Large intestine (tissue), 3 donors: ENCODE measurements around the gene NKAIN2. TPM values are rescaled to one million over a fixed set of nuclear protein-coding genes. Genes with fewer than 3 reads are reported as not detected.

Source experiments
- DNase-seq, 2 donors: peaks; one replicate each; pipeline versions ENCODE4 v3.0.0 to v3.0.0-alpha.2; 2013
- H3K27ac ChIP-seq: one replicate; pipeline ENCODE4 v1.5.1; 2013; ENCODE audit warnings: low read length
- H3K27me3 ChIP-seq: 2 replicates; pipeline ENCODE4 v1.6.1; 2013; ENCODE audit warnings: low read length; ENCODE audit not compliant: control insufficient read depth, insufficient read depth
- H3K36me3 ChIP-seq: 2 replicates; pipeline ENCODE4 v1.6.1; 2013; ENCODE audit warnings: low read length; ENCODE audit not compliant: control insufficient read depth, insufficient read depth
- H3K4me1 ChIP-seq: one replicate; pipeline ENCODE4 v1.6.1; 2013; ENCODE audit warnings: low read length; ENCODE audit not compliant: control insufficient read depth, insufficient read depth
- H3K4me3 ChIP-seq: one replicate; pipeline ENCODE4 v1.5.1; 2013; ENCODE audit warnings: low read length
- H3K9me3 ChIP-seq: one replicate; pipeline ENCODE4 v1.6.1; 2013; ENCODE audit warnings: mild to moderate bottlenecking, low read depth, low read length, moderate library complexity; ENCODE audit not compliant: control insufficient read depth
- WGBS: methylation state at CpG from one replicate; pipeline ENCODE4 v1.1.5; 2013; ENCODE audit warnings: low lambda C conversion rate; ENCODE audit not compliant: insufficient coverage; 5-methylcytosine and 5-hydroxymethylcytosine counted together
- polyA plus RNA-seq: library from polyadenylated mRNA; unstranded; fragments of 120-200 nt; gene quantifications from one replicate; pipeline ENCODE4 v1.2.1, GENCODE V29; 2013

The NKAIN2 gene
- polyA plus RNA-seq, 1 donor = 1.3 TPM

- H3K4me3 ChIP-seq = no peak overlapping the region
- 88% methylated on average over 1 of the region's 2 CpGs for WGBS
- no peaks in the 10 kb centered on the region for H3K4me1 ChIP-seq
- no peak for DNase-seq
- no peak overlapping the region for H3K27ac ChIP-seq
- H3K27me3 ChIP-seq = no peaks in the 10 kb centered on the region
- H3K36me3 ChIP-seq = no peaks in the 10 kb centered on the region
- no peaks in the 10 kb centered on the region for H3K9me3 ChIP-seq
These were observed 856.5 kb downstream of the NKAIN2 start for GRCh38 chr6:124660185-124660584.

- Histone ChIP-seq H3K27me3 (no peaks in the 10 kb centered on the region), H3K27ac (no peak overlapping the region), H3K36me3 (no peaks in the 10 kb centered on the region), H3K4me3 (no peak overlapping the region), H3K4me1 (no peaks in the 10 kb centered on the region), H3K9me3 (no peaks in the 10 kb centered on the region)
- WGBS = 80% methylated on average over 1 of the region's 5 CpGs
- DNase-seq = no peak
These were observed 857.5 kb downstream of the NKAIN2 start for GRCh38 chr6:124661097-124661661.

GRCh38 chr6:124668028-124668427, 864.4 kb downstream of the NKAIN2 start:
- H3K4me3 ChIP-seq = no peak overlapping the region
- no peak for DNase-seq
- H3K9me3 ChIP-seq = no peaks in the 10 kb centered on the region
- H3K27ac ChIP-seq = no peak overlapping the region
- WGBS = 84% methylated on average over 3 of the region's 5 CpGs
- H3K27me3 ChIP-seq = no peaks in the 10 kb centered on the region
- H3K4me1 ChIP-seq = no peaks in the 10 kb centered on the region
- no peaks in the 10 kb centered on the region for H3K36me3 ChIP-seq

GRCh38 chr6:124669713-124670480, 866.2 kb downstream of the NKAIN2 start:
- no peaks in the 10 kb centered on the region for H3K9me3 ChIP-seq
- no peak for DNase-seq
- no peak overlapping the region for H3K27ac ChIP-seq
- no peaks in the 10 kb centered on the region for H3K36me3 ChIP-seq
- H3K27me3 ChIP-seq = no peaks in the 10 kb centered on the region
- 93% methylated on average over 3 of the region's 4 CpGs for WGBS
- H3K4me1 ChIP-seq = no peaks in the 10 kb centered on the region
- no peak overlapping the region for H3K4me3 ChIP-seq

GRCh38 chr6:124670801-124671200, 867.1 kb downstream of the NKAIN2 start:
- H3K27me3 ChIP-seq = no peaks in the 10 kb centered on the region
- DNase-seq = no peak
- 86% methylated on average over 1 of the region's 3 CpGs for WGBS

GRCh38 chr6:124671324-124671723, 867.7 kb downstream of the NKAIN2 start:
- H3K4me1 ChIP-seq = no peaks in the 10 kb centered on the region
- no peak overlapping the region for H3K4me3 ChIP-seq
- no peak for DNase-seq
- H3K27me3 ChIP-seq = no peaks in the 10 kb centered on the region
- H3K36me3 ChIP-seq = no peaks in the 10 kb centered on the region
- H3K9me3 ChIP-seq = no peaks in the 10 kb centered on the region
- H3K27ac ChIP-seq = no peak overlapping the region

More at GRCh38 chr6:124670801-124671200, 867.1 kb downstream of the NKAIN2 start:
- H3K4me3 ChIP-seq = no peak overlapping the region
- H3K27ac ChIP-seq = no peak overlapping the region
- H3K4me1 ChIP-seq = no peaks in the 10 kb centered on the region
- no peaks in the 10 kb centered on the region for H3K36me3 ChIP-seq
- H3K9me3 ChIP-seq = no peaks in the 10 kb centered on the region

GRCh38 chr6:124674042-124674441, 870.4 kb downstream of the NKAIN2 start:
- no peaks in the 10 kb centered on the region for H3K4me1 ChIP-seq
- DNase-seq = no peak
- H3K4me3 ChIP-seq = no peak overlapping the region
- no peaks in the 10 kb centered on the region for H3K27me3 ChIP-seq
- no peak overlapping the region for H3K27ac ChIP-seq
- WGBS = 60% methylated on average over 1 of the region's 1 CpG
- H3K36me3 ChIP-seq = no peaks in the 10 kb centered on the region
- H3K9me3 ChIP-seq = no peaks in the 10 kb centered on the region

GRCh38 chr6:124676033-124676432, 872.4 kb downstream of the NKAIN2 start:
- Histone ChIP-seq H3K36me3 (no peaks in the 10 kb centered on the region), H3K9me3 (no peaks in the 10 kb centered on the region), H3K4me3 (no peak overlapping the region), H3K27me3 (no peaks in the 10 kb centered on the region), H3K27ac (no peak overlapping the region), H3K4me1 (no peaks in the 10 kb centered on the region)
- DNase-seq = no peak
- 89% methylated on average over 3 of the region's 3 CpGs for WGBS

GRCh38 chr6:124677874-124678273, 874.2 kb downstream of the NKAIN2 start:
- WGBS = no CpG with 5 or more reads among the region's 1 CpG
- Histone ChIP-seq H3K27ac (no peak overlapping the region), H3K9me3 (no peaks in the 10 kb centered on the region)

GRCh38 chr6:124679387-124679786, 875.7 kb downstream of the NKAIN2 start:
- Histone ChIP-seq H3K4me3 (no peak overlapping the region), H3K27ac (no peak overlapping the region), H3K9me3 (no peaks in the 10 kb centered on the region), H3K4me1 (no peaks in the 10 kb centered on the region), H3K27me3 (no peaks in the 10 kb centered on the region), H3K36me3 (no peaks in the 10 kb centered on the region)
- DNase-seq = no peak
- no CpG with 5 or more reads among the region's 2 CpGs for WGBS

More at GRCh38 chr6:124677874-124678273, 874.2 kb downstream of the NKAIN2 start:
- H3K36me3 ChIP-seq = no peaks in the 10 kb centered on the region
- no peak overlapping the region for H3K4me3 ChIP-seq
- no peak for DNase-seq
- H3K4me1 ChIP-seq = no peaks in the 10 kb centered on the region
- H3K27me3 ChIP-seq = no peaks in the 10 kb centered on the region

- Histone ChIP-seq H3K27me3 (no peaks in the 10 kb centered on the region), H3K36me3 (no peaks in the 10 kb centered on the region), H3K27ac (no peak overlapping the region), H3K9me3 (no peaks in the 10 kb centered on the region), H3K4me3 (no peak overlapping the region), H3K4me1 (no peaks in the 10 kb centered on the region)
- 85% methylated on average over 3 of the region's 6 CpGs for WGBS
- DNase-seq = no peak
These were observed 879.1 kb downstream of the NKAIN2 start for GRCh38 chr6:124682751-124683150.
